WERI-Rb-1 (cell line): Measurements from ENCODE around the gene KHK.

ENCODE experiments used
- DNase-seq: peaks from one replicate; pipeline ENCODE4 v3.0.0-alpha.2; 2020
- H3K27ac ChIP-seq: fragments of 250-450 bp; sonication (Bioruptor Pico); 2 replicates; pipeline ENCODE4 v1.5.1; 2020; ENCODE audit warnings: mild to moderate bottlenecking, moderate library complexity
- H3K27me3 ChIP-seq: fragments of 250-450 bp; sonication (Bioruptor Pico); 2 replicates; pipeline ENCODE4 v1.5.1; 2021; ENCODE audit warnings: mild to moderate bottlenecking, low read depth, moderate library complexity; ENCODE audit not compliant: insufficient read depth, severe bottlenecking
- H3K36me3 ChIP-seq: fragments of 250-450 bp; sonication (Bioruptor Pico); 2 replicates; pipeline ENCODE4 v1.5.1; 2020; ENCODE audit warnings: mild to moderate bottlenecking, moderate library complexity
- H3K4me3 ChIP-seq: 2 replicates; pipeline ENCODE4 v1.5.1; 2011; ENCODE audit warnings: low read depth, mild to moderate bottlenecking, control low read depth, low read length
- H3K9me3 ChIP-seq: fragments of 250-450 bp; sonication (Bioruptor Pico); 2 replicates; pipeline ENCODE4 v1.5.1; 2021; ENCODE audit warnings: mild to moderate bottlenecking, moderate library complexity; ENCODE audit not compliant: severe bottlenecking
- CTCF ChIP-seq: IDR thresholded peaks from 2 replicates; pipeline ENCODE4 v1.5.1; 2011; ENCODE audit warnings: low read depth, mild to moderate bottlenecking, control low read depth, inconsistent platforms, low read length

KHK gene

GRCh38 chr2:27054721-27055120, 31.9 kb upstream of the KHK start:
- Histone ChIP-seq H3K27me3 (no peaks in the 10 kb centered on the region), H3K9me3 (no peaks in the 10 kb centered on the region), H3K27ac (no peak overlapping the region), H3K4me3 (no peak overlapping the region), H3K36me3 (peaks cover 70% of the 10 kb centered on the region)
- TF ChIP-seq CTCF, result no peak
- DNase-seq, result no peak

GRCh38 chr2:27057184-27057583, 29.4 kb upstream of the KHK start:
- H3K27ac ChIP-seq, result no peak overlapping the region
- no peak for DNase-seq
- no peak for TF ChIP-seq CTCF
- no peaks in the 10 kb centered on the region for H3K27me3 ChIP-seq
- H3K4me3 ChIP-seq, result no peak overlapping the region
- no peaks in the 10 kb centered on the region for H3K9me3 ChIP-seq
- H3K36me3 ChIP-seq, result peaks cover 72% of the 10 kb centered on the region

GRCh38 chr2:27058210-27058609, 28.4 kb upstream of the KHK start:
- H3K9me3 ChIP-seq, result no peaks in the 10 kb centered on the region
- peaks cover 77% of the 10 kb centered on the region for H3K36me3 ChIP-seq
- no peak for DNase-seq
- H3K27me3 ChIP-seq, result no peaks in the 10 kb centered on the region
- no peak overlapping the region for H3K4me3 ChIP-seq
- H3K27ac ChIP-seq, result no peak overlapping the region
- TF ChIP-seq CTCF, result no peak

GRCh38 chr2:27059141-27059820, 27.3 kb upstream of the KHK start:
- H3K27ac ChIP-seq, result no peak overlapping the region
- H3K4me3 ChIP-seq, result no peak overlapping the region
- no peaks in the 10 kb centered on the region for H3K9me3 ChIP-seq
- DNase-seq, result no peak
- no peaks in the 10 kb centered on the region for H3K27me3 ChIP-seq
- H3K36me3 ChIP-seq, result peaks cover 66% of the 10 kb centered on the region
- TF ChIP-seq CTCF, result no peak

GRCh38 chr2:27060323-27060722, 26.2 kb upstream of the KHK start:
- no peak overlapping the region for H3K27ac ChIP-seq
- peaks cover 56% of the 10 kb centered on the region for H3K36me3 ChIP-seq
- H3K27me3 ChIP-seq, result no peaks in the 10 kb centered on the region
- DNase-seq, result no peak
- no peak for TF ChIP-seq CTCF
- no peaks in the 10 kb centered on the region for H3K9me3 ChIP-seq
- no peak overlapping the region for H3K4me3 ChIP-seq

GRCh38 chr2:27065128-27065527, 21.4 kb upstream of the KHK start:
- DNase-seq, result no peak
- H3K4me3 ChIP-seq, result no peak overlapping the region
- no peaks in the 10 kb centered on the region for H3K9me3 ChIP-seq
- H3K27me3 ChIP-seq, result no peaks in the 10 kb centered on the region
- no peak overlapping the region for H3K27ac ChIP-seq
- no peak for TF ChIP-seq CTCF
- H3K36me3 ChIP-seq, result peaks cover 45% of the 10 kb centered on the region
